ENCODE results near the gene KIF5A. TPM values are rescaled to one million over a fixed set of nuclear protein-coding genes. Genes with fewer than 3 reads are reported as not detected.

KIF5A gene
- total RNA-seq, 1 donor from 2014 or later = 7.9 TPM

- peaks cover 16% of the 10 kb centered on the region for H3K4me1 ChIP-seq
- H3K9me3 Mint-ChIP-seq = no peaks in the 10 kb centered on the region
- H3K79me2 ChIP-seq (ENCODE audit: low read depth) = peaks cover 13% of the 10 kb centered on the region
- H3K4me3 Mint-ChIP-seq = no peak overlapping the region
- H3K27me3 ChIP-seq = no peaks in the 10 kb centered on the region
- H3F3A ChIP-seq (ENCODE audit: low read depth) = peaks cover 42% of the 10 kb centered on the region
- no peak for DNase-seq (ENCODE audit: low spot score)
- peaks cover 15% of the 10 kb centered on the region for H3K36me3 Mint-ChIP-seq
- H3K27me3 Mint-ChIP-seq (ENCODE audit: insufficient read depth, low read depth) = peaks cover 9% of the 10 kb centered on the region
- H3K4me1 Mint-ChIP-seq = peaks cover 36% of the 10 kb centered on the region
- peaks cover 31% of the 10 kb centered on the region for H4K20me1 ChIP-seq (ENCODE audit: low read depth)
- no peak overlapping the region for H2AFZ ChIP-seq (replicated peaks)
- H3K9me3 ChIP-seq (ENCODE audit: low read depth) = no peaks in the 10 kb centered on the region
- no peak overlapping the region for H3K9ac ChIP-seq
- H3K4me2 ChIP-seq = no peak overlapping the region
- TF ChIP-seq EZH2 (IDR thresholded peaks at IDR 0.05) = no peak
- TF ChIP-seq EZH2phosphoT487 (IDR thresholded peaks at IDR 0.05) = no peak
- no peak for TF ChIP-seq CTCF (IDR thresholded peaks at IDR 0.05)
- no peak overlapping the region for H3K4me3 ChIP-seq
- no peaks in the 10 kb centered on the region for H3K36me3 ChIP-seq
- H3K27ac ChIP-seq = no peak overlapping the region
- H3K27ac Mint-ChIP-seq = no peak overlapping the region
Measured at GRCh38 chr12:57526477-57527126, 23.2 kb upstream of the KIF5A start.

- peaks cover 21% of the 10 kb centered on the region for H3K36me3 Mint-ChIP-seq
- H3K27ac Mint-ChIP-seq = no peak overlapping the region
- Histone ChIP-seq H4K20me1 (ENCODE audit: low read depth) (peaks cover 26% of the 10 kb centered on the region), H3K79me2 (ENCODE audit: low read depth) (peaks cover 13% of the 10 kb centered on the region), H3K9me3 (ENCODE audit: low read depth) (no peaks in the 10 kb centered on the region), H3K4me2 (no peak overlapping the region), H3K4me3 (no peak overlapping the region), H2AFZ (replicated peaks) (no peak overlapping the region), H3K36me3 (no peaks in the 10 kb centered on the region), H3K27me3 (no peaks in the 10 kb centered on the region), H3K4me1 (peaks cover 11% of the 10 kb centered on the region), H3K27ac (no peak overlapping the region), H3F3A (ENCODE audit: low read depth) (peaks cover 39% of the 10 kb centered on the region), H3K9ac (no peak overlapping the region)
- TF ChIP-seq EZH2phosphoT487 (IDR thresholded peaks at IDR 0.05) (no peak), CTCF (IDR thresholded peaks at IDR 0.05) (no peak), EZH2 (IDR thresholded peaks at IDR 0.05) (no peak)
- peaks cover 31% of the 10 kb centered on the region for H3K4me1 Mint-ChIP-seq
- no peak overlapping the region for H3K4me3 Mint-ChIP-seq
- no peak for DNase-seq (ENCODE audit: low spot score)
- peaks cover 3% of the 10 kb centered on the region for H3K27me3 Mint-ChIP-seq (ENCODE audit: insufficient read depth, low read depth)
- no peaks in the 10 kb centered on the region for H3K9me3 Mint-ChIP-seq
Measured at GRCh38 chr12:57527184-57527583, 22.7 kb upstream of the KIF5A start.

GRCh38 chr12:57528176-57528575, 21.7 kb upstream of the KIF5A start:
- Histone ChIP-seq H3F3A (ENCODE audit: low read depth) (peaks cover 34% of the 10 kb centered on the region), H2AFZ (replicated peaks) (no peak overlapping the region), H3K79me2 (ENCODE audit: low read depth) (peaks cover 13% of the 10 kb centered on the region), H4K20me1 (ENCODE audit: low read depth) (peaks cover 26% of the 10 kb centered on the region), H3K9me3 (ENCODE audit: low read depth) (no peaks in the 10 kb centered on the region), H3K4me3 (no peak overlapping the region), H3K27ac (no peak overlapping the region), H3K36me3 (no peaks in the 10 kb centered on the region), H3K27me3 (no peaks in the 10 kb centered on the region), H3K9ac (no peak overlapping the region), H3K4me2 (no peak overlapping the region), H3K4me1 (peaks cover 11% of the 10 kb centered on the region)
- TF ChIP-seq CTCF (IDR thresholded peaks at IDR 0.05) = no peak
- Mint-ChIP-seq H3K4me3 (no peak overlapping the region), H3K27ac (no peak overlapping the region), H3K36me3 (peaks cover 30% of the 10 kb centered on the region), H3K9me3 (no peaks in the 10 kb centered on the region), H3K4me1 (peaks cover 29% of the 10 kb centered on the region), H3K27me3 (ENCODE audit: insufficient read depth, low read depth) (peaks cover 3% of the 10 kb centered on the region)
- no peak for DNase-seq (ENCODE audit: low spot score)

Measured in neural progenitor cell (in vitro differentiated cells).